Measurements from ENCODE around the gene AP5Z1.
"Not testable (repeated sequence)": the region's sequence is repeated elsewhere in the genome, so short reads cannot be mapped to it uniquely, and the experiment has no call there.

AP5Z1 gene

DNA sequence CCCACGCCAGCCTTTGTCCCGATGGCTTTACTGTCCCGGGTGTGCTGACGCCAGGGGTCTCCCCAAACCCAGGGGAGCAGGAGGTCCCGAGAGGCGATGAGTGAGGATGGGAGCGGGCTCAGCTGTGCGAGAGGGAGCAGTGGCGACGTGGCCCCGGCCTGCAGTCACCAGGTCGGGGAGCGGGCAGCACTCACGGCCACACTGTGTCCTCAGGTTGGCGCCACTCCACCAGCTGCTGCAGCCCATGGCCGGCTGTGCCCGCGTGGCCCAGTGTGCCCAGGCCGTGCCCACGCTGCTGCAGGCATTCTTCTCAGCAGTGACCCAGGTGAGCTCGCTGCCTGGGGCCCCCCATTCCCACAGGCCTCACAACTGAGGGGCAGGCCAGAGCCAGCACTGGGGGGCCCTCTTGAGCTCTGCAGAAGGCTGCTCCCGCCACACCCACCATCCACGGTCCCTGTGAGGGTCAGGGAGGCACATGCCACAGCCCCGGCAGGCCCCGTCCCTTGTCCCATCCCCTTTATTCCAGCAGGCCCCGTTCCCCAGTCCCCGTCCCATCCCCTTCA lies 13.3 kb downstream of the AP5Z1 start:
- no peak for DNase-seq (ENCODE audit: low read depth)

- DNase-seq (ENCODE audit: low read depth) = no peak
These were observed 14.0 kb downstream of the AP5Z1 start for GRCh38 chr7:4789194-4790077.

DNA sequence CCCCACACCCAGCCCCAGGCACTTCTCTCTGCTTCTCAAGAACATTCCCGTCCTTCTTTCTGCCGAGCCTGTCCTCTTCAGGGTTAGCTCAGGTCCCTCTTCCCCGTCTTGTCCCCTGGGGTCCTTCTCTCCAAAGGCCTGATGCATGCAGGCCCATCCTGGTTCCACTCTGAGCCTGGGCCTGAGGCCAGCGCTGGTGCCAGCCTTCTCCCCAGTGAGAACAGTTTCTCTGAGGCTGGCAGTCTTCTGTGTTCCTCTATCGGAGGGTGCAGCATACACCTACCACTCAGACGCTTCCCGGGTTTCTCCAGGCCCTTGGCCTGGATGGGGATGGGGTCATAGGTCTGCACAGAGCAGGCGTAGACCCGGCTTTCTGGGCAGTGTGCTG lies 14.6 kb downstream of the AP5Z1 start:
- no peak for DNase-seq (ENCODE audit: low read depth)

DNA sequence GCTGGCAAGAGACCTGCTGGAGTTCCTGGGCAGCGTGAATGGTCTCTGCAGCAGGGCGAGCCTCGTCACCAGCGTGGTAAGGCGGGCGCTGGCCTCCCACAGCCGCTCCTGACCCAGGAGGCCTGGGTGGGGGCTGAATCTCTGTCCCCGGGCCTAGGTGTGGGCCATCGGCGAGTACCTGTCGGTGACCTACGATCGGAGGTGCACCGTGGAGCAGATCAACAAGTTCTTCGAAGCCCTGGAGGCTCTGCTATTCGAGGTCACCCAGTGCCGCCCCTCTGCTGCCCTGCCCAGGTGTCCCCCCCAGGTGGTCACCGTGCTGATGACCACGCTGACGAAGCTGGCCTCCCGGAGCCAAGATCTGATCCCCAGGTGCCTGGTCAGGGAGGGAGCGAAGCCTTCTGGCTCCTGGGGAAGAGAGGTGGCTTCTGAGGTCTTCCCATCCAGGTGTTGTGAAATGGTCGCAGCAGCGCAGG lies 15.1 kb downstream of the AP5Z1 start:
- no peak for DNase-seq (ENCODE audit: low read depth)

GRCh38 chr7:4791101-4791737 lies 15.8 kb downstream of the AP5Z1 start:
- DNase-seq (ENCODE audit: low read depth) = no peak

DNA sequence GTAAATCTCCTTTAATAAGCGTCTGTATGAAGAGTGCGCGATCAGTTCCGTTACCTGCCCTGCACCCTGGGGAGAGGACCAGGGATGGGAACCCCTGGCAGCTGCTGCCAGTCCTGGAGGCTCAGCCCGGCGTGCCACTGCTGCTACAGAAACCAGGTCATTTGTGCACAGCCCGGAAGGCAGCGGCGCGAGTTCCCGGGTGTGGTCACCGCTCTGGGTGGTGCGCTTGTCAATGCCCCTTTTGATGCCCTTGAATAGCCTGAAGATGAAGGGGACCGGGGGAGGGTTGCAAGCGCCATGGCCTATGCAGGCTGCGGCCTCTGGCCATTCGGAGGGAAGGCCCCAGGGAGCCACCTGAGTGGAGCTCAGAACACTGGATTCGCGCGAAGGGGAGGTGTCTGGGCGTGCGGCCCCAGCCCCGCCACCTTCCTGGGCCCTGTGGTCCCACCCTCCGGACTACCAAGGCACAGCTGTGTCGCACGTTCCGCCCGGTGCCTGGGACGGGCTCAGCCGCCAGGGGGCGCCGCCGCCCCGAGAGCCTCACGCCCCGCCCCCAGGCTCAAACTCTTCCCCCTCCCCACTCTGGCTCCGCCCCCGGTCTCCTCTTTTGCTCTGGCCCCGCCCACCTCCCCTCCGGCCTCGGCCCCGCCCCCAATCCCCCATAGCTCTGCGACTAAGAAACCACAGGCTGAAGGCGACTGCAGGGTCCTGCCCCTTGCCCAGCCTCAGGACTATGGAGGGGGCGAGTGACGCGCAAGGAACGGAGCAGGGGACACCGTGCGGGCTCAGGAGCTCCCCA lies 16.5 kb downstream of the AP5Z1 start:
- DNase-seq (ENCODE audit: low read depth) = peak; percentile 69

GRCh38 chr7:4792537-4793126 lies 17.2 kb downstream of the AP5Z1 start:
- no peak for DNase-seq (ENCODE audit: low read depth)

- not testable (repeated sequence) for DNase-seq (ENCODE audit: low read depth)
These were observed 18.1 kb downstream of the AP5Z1 start for GRCh38 chr7:4793385-4793993.

GRCh38 chr7:4794171-4794570 lies 18.7 kb downstream of the AP5Z1 start:
- not testable (repeated sequence) for DNase-seq (ENCODE audit: low read depth)

DNA sequence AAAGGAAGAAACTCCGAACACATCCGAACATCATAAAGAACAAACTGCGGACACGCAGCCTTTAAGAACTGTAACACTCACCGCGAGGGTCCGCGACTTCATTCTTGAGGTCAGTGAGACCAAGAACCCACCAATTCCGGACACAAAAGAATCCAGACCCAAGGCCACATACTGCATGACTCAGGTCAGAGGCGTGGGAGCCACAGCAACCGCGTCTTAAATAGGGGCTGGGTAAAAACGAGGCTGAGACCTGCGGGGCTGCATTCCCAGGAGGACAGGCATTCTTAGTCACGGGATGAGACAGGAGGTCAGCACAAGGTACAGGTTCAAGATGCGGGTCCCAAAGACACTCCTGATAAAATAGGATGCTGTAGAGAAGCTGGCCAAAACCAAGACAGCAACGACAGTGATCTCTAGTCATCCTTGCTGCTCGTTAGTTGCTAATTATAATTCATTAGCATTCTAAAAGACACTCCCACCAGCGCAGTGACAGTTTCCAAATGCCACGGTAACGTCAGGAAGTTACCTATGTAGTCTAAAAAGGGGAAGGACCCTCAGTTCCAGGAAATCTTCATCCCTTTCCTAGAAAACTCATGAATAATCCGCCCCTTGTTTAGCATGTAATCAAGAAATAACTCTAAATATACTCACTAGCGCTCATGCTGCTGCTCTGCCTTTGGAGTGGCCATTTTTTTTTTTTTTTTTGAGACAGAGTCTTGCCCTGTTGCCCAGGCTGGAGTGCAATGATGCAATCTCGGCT lies 19.3 kb downstream of the AP5Z1 start:
- no peak for DNase-seq (ENCODE audit: low read depth)

DNA sequence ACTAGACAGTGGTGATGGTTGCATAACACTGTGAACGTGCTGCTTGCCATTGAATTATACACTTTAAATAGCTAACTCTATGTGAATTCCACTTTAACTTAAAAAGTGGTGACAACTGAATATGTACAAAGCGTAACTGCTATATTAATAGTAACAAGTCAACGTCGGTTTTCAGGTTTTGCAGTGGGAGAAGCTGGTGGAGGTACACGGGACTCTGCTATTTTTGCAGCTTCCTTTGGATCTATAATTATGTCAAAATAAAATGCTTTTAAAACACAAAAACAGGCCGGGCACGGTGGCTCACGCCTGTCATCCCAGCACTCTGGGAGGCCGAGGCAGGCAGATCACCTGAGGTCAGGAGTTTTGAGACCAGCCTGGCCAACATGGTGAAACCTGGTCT lies 21.0 kb downstream of the AP5Z1 start:
- DNase-seq (ENCODE audit: low read depth) = no peak

DNA sequence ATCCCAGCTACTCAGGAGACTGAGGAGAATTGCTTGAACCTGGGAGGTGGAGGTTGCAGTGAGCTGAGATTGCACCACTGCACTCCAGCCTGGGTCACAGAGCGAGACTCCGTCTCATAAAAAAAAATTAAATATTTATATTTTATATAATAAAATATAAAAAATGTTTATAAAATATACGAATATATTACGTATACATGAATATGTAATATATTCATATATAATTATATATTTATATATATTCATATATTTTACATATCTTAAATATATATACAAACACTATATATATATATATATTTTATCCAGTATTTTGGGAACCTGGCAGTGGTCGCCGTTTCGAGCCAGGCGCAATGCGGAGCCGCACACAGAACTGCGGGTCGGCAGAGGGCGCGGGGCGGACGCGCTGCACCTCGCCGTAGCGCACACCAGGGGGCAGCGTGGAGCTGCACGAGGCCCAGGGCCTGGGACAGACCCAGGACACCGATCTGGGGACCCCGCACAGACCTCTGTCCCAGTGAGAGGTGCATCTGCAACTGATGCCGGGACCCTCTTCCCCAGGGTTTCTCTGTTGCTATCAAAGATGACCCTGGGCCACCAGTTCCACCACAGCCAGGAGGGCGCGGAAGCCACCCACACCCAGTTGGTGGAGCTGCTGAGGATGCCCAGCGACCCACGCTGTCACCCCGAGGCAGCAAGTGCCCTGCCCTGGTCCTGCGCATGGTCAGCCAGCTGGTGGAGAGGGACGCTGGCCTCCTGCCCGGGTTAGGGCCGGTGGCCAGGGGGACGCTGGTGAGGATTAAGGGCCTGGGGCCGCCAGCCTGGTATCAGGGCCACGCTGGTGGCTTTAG lies 22.7 kb downstream of the AP5Z1 start:
- DNase-seq (ENCODE audit: low read depth) = peak; percentile 42

- DNase-seq (ENCODE audit: low read depth) = no peak
These were observed 23.3 kb downstream of the AP5Z1 start for GRCh38 chr7:4798706-4799235.

- no peak for DNase-seq (ENCODE audit: low read depth)
These were observed 24.3 kb downstream of the AP5Z1 start for GRCh38 chr7:4799508-4800268.

GRCh38 chr7:4800487-4800886 lies 25.1 kb downstream of the AP5Z1 start:
- DNase-seq (ENCODE audit: low read depth) = no peak

- no peak for DNase-seq (ENCODE audit: low read depth)
These were observed 25.8 kb downstream of the AP5Z1 start for GRCh38 chr7:4800926-4801838.

DNA sequence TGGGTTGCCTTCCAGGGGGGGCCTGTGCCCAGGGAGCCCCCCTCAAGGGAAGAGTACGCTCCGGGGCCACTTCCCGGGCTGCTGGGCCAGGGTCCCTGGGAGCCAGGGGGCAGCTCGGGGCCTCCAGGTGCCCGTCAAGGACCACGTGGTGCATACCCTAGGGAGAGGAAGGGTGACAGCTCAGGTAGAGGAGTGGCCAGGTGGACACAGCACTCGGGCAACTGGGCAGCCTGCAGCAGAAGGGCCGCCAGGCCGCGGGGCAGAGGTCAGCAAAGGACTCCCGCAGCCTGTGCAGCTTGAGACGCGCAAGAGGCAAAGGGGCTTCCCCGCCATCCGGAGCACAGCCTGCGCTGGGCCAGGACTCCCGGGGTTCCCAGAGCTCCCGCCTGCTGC lies 26.4 kb downstream of the AP5Z1 start:
- no peak for DNase-seq (ENCODE audit: low read depth)

GRCh38 chr7:4802577-4802976 lies 27.2 kb downstream of the AP5Z1 start:
- not testable (repeated sequence) for DNase-seq (ENCODE audit: low read depth)

Measured in activated T-helper 1 cell treated with Interleukin-2 at 50 U/mL for 16 hours (primary cell).